Fibroblast of lung (primary cell): Measurements from ENCODE around the gene C5orf24.

ENCODE experiments used
- CTCF ChIP-seq, 2 donors: IDR thresholded peaks in 1 of 2; conservative IDR thresholded peaks in 1 of 2; 1 replicate in 1 of 2; 2 replicates in 1 of 2; pipeline ENCODE4 v1.5.1; 2011 to 2012; ENCODE audit warnings: low read length in 2 of 2, control low read depth in 1 of 2, inconsistent platforms in 1 of 2, low read depth in 1 of 2, mild to moderate bottlenecking in 1 of 2
- EZH2 ChIP-seq: IDR thresholded peaks from 2 replicates; pipeline ENCODE4 v1.5.1; 2012; ENCODE audit warnings: low read length, control low read depth, mild to moderate bottlenecking; ENCODE audit errors: missing control alignments

DNA sequence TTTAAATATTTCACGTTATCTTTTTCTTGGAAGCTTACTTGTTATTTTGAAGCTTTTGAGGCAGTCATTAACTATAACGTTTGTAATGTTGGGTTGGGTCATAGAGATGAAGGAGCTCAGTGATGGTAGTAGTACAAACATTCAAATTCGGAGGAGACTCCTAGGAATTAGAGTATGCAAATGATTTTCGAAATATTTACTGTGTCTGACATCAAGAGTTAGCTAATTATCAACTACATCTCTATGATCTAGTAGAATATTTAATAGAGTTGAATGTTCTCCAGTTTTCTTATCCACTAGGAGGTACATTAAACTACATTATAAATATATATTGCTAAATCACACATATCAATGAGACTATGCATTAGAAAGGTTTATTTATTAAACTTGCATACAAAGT, 28.8 kb upstream of the C5orf24 start:
- TF ChIP-seq CTCF (conservative IDR thresholded peaks at IDR 0.05 in 1 of 2, IDR thresholded peaks at IDR 0.05 in 1 of 2; ENCODE audit: low read depth in 1 of 2, low read length in 2 of 2): no peak
- no peak for TF ChIP-seq EZH2
